Measurements from ENCODE around the gene TELO2. TPM values are rescaled to one million over a fixed set of nuclear protein-coding genes. Genes with fewer than 3 reads are reported as not detected.
A peak's percentile ranks its signal among the peaks of the same experiment; 100 is the strongest.

The TELO2 gene
- total and polyA plus RNA-seq, 4 donors, result 24.4 to 64.2 (median 42.8) TPM

- Histone ChIP-seq H3K36me3 (ENCODE audit: control insufficient read depth in 4 of 4, insufficient read depth in 4 of 4, low read length in 4 of 4) (peaks cover 0 to 33% (median 16%) of the 10 kb centered on the region in 4 donors), H3K4me3 (peak overlapping the region; percentile 82), H3K27me3 (ENCODE audit: control insufficient read depth in 3 of 3, insufficient read depth in 3 of 3, low read length in 2 of 3) (no peaks in the 10 kb centered on the region), H3K4me1 (ENCODE audit: control insufficient read depth in 5 of 5, insufficient read depth in 5 of 5, low read length in 5 of 5) (peaks cover 5 to 71% (median 13%) of the 10 kb centered on the region in 5 donors), H3K9ac (ENCODE audit: insufficient read depth in 1 of 2, low read length in 2 of 2) (no peak overlapping the region), H3K9me3 (ENCODE audit: control insufficient read depth in 4 of 4, insufficient read depth in 3 of 4, low read length in 3 of 4) (no peaks in the 10 kb centered on the region), H3K27ac (ENCODE audit: low read depth in 1 of 2, low read length in 1 of 2) (peak overlapping the region; percentile 82 to 95)
- TF ChIP-seq CTCF (IDR thresholded peaks at IDR 0.05; ENCODE audit: control extremely low read depth, extremely low read depth), result no peak
- 32 to 48% methylated on average over 57 of the region's 57 CpGs for WGBS, 2 donors
- DNase-seq (peak in 1 of 3 donors; percentile 44), ATAC-seq (ENCODE audit: insufficient read depth, low FRiP score) (no peak)
Observed at GRCh38 chr16:1534021-1535020, 41.2 kb downstream of the TELO2 start.

- DNase-seq (peak; percentile 31 to 58 (median 38)), ATAC-seq (ENCODE audit: insufficient read depth, low FRiP score) (no peak)
- Histone ChIP-seq H3K9me3 (ENCODE audit: control insufficient read depth in 4 of 4, insufficient read depth in 3 of 4, low read length in 3 of 4) (no peaks in the 10 kb centered on the region), H3K36me3 (ENCODE audit: control insufficient read depth in 4 of 4, insufficient read depth in 4 of 4, low read length in 4 of 4) (peaks cover 0 to 45% (median 17%) of the 10 kb centered on the region in 4 donors), H3K27ac (ENCODE audit: low read depth in 1 of 2, low read length in 1 of 2) (peak overlapping the region; percentile 69 to 82), H3K27me3 (ENCODE audit: control insufficient read depth in 3 of 3, insufficient read depth in 3 of 3, low read length in 2 of 3) (no peaks in the 10 kb centered on the region), H3K4me1 (ENCODE audit: control insufficient read depth in 5 of 5, insufficient read depth in 5 of 5, low read length in 5 of 5) (peaks cover 5 to 67% (median 19%) of the 10 kb centered on the region in 5 donors), H3K4me3 (peak overlapping the region; percentile 82), H3K9ac (ENCODE audit: insufficient read depth in 1 of 2, low read length in 2 of 2) (peak overlapping the region in 1 of 2 donors; percentile 34)
- TF ChIP-seq CTCF (IDR thresholded peaks at IDR 0.05; ENCODE audit: control extremely low read depth, extremely low read depth), result no peak
- WGBS, 2 donors, result 49 to 67% methylated on average over 37 to 39 of the region's 39 CpGs
Observed at GRCh38 chr16:1535391-1536291, 42.5 kb downstream of the TELO2 start.

GRCh38 chr16:1536601-1537000 lies 43.4 kb downstream of the TELO2 start:
- Histone ChIP-seq H3K27me3 (ENCODE audit: control insufficient read depth in 3 of 3, insufficient read depth in 3 of 3, low read length in 2 of 3) (no peaks in the 10 kb centered on the region), H3K4me1 (ENCODE audit: control insufficient read depth in 5 of 5, insufficient read depth in 5 of 5, low read length in 5 of 5) (peaks cover 4 to 58% (median 10%) of the 10 kb centered on the region in 5 donors), H3K36me3 (ENCODE audit: control insufficient read depth in 4 of 4, insufficient read depth in 4 of 4, low read length in 4 of 4) (peaks cover 0 to 53% (median 17%) of the 10 kb centered on the region in 4 donors), H3K27ac (ENCODE audit: low read depth in 1 of 2, low read length in 1 of 2) (peak overlapping the region; percentile 22 to 78), H3K4me3 (peak overlapping the region; percentile 82), H3K9ac (ENCODE audit: insufficient read depth in 1 of 2, low read length in 2 of 2) (no peak overlapping the region), H3K9me3 (ENCODE audit: control insufficient read depth in 4 of 4, insufficient read depth in 3 of 4, low read length in 3 of 4) (no peaks in the 10 kb centered on the region)
- WGBS, 2 donors, result 60 to 74% methylated on average over 13 of the region's 13 CpGs
- DNase-seq (no peak), ATAC-seq (ENCODE audit: insufficient read depth, low FRiP score) (no peak)
- no peak for TF ChIP-seq CTCF (IDR thresholded peaks at IDR 0.05; ENCODE audit: control extremely low read depth, extremely low read depth)

Data from lung (tissue), 12 donors.